SK-N-SH (cell line): ENCODE data around the gene TRH. TPM values are rescaled to one million over a fixed set of nuclear protein-coding genes. Genes with fewer than 3 reads are reported as not detected.
A peak's percentile ranks its signal among the peaks of the same experiment; 100 is the strongest.

Source experiments
- CTCF ChIA-PET: fragments of 300-600, 350-600 bp; formaldehyde crosslinking; extraction: SDS; loops from one replicate; lab custom pipeline; 2021; lab: Yijun Ruan, JAX
- POLR2A ChIA-PET: fragments of 350-600 bp; sonication (Branson Sonifier 250); formaldehyde crosslinking; extraction: SDS; loops from one replicate; lab custom pipeline; 2020; ENCODE audit warnings: antibody characterized with exemption, inconsistent platforms; lab: Yijun Ruan, JAX
- DNase-seq: peaks from one replicate; pipeline ENCODE4 v3.0.0; 2012
- H2AFZ ChIP-seq: fragments of 200-600 bp; sonication (generic); 2 replicates; pipeline ENCODE4 v1.8.1; 2016; ENCODE audit warnings: antibody characterized with exemption, mild to moderate bottlenecking, low read depth
- H3F3A ChIP-seq: fragments of 200-600 bp; sonication (generic); replicated peaks from 2 replicates; pipeline ENCODE3; 2016; ENCODE audit warnings: antibody characterized with exemption, mild to moderate bottlenecking; ENCODE audit not compliant: insufficient read depth
- H3K27ac ChIP-seq, 2 experiments: fragments of 200-500 bp in 1 of 2; fragments of 200-600 bp in 1 of 2; sonication (Bioruptor generic) in 1 of 2; sonication (generic), shearing (Covaris generic) in 1 of 2; 2 replicates each; pipeline versions ENCODE4 v1.5.1 to v1.6.1; 2014 to 2016; ENCODE audit warnings: low read depth in 2 of 2, inconsistent platforms in 1 of 2, low read length in 1 of 2, mild to moderate bottlenecking in 1 of 2, mixed read lengths in 1 of 2
- H3K27me3 ChIP-seq: fragments of 200-600 bp; sonication (generic), shearing (Covaris generic); 2 replicates; pipeline ENCODE4 v1.6.1; 2016; ENCODE audit warnings: mixed run types; ENCODE audit not compliant: insufficient read depth
- H3K36me3 ChIP-seq, 2 experiments: fragments of 200-500 bp in 1 of 2; fragments of 200-600 bp in 1 of 2; sonication (Bioruptor generic) in 1 of 2; sonication (generic) in 1 of 2; replicated peaks in 1 of 2; 2 replicates each; pipeline versions ENCODE3 to v1.5.1; 2014 to 2016; ENCODE audit warnings: low read length in 1 of 2, mild to moderate bottlenecking in 1 of 2; ENCODE audit not compliant: insufficient read depth in 2 of 2, control insufficient read depth in 1 of 2
- H3K4me1 ChIP-seq, 2 experiments: fragments of 200-500 bp in 1 of 2; fragments of 200-600 bp in 1 of 2; sonication (Bioruptor generic) in 1 of 2; sonication (generic), shearing (Covaris generic) in 1 of 2; 2 replicates each; pipeline versions ENCODE4 v1.5.1 to v1.6.1; 2014 to 2016; ENCODE audit warnings: low read depth in 1 of 2, low read length in 1 of 2, mixed run types in 1 of 2; ENCODE audit not compliant: insufficient read depth in 2 of 2, control insufficient read depth in 1 of 2
- H3K4me2 ChIP-seq: fragments of 200-600 bp; sonication (generic), shearing (Covaris generic); 2 replicates; pipeline ENCODE4 v1.6.1; 2017; ENCODE audit warnings: mixed run types
- H3K4me3 ChIP-seq, 2 experiments: fragments of 200-500 bp in 1 of 2; fragments of 200-600 bp in 1 of 2; sonication (Bioruptor generic) in 1 of 2; sonication (generic), shearing (Covaris generic) in 1 of 2; 2 replicates each; pipeline versions ENCODE4 v1.5.1 to v1.8.1; 2014 to 2016; ENCODE audit warnings: low read depth in 2 of 2, inconsistent platforms in 1 of 2, low read length in 1 of 2, mild to moderate bottlenecking in 1 of 2, mixed read lengths in 1 of 2, moderate library complexity in 1 of 2
- H3K79me2 ChIP-seq: fragments of 200-600 bp; sonication (generic); 2 replicates; pipeline ENCODE4 v1.8.1; 2017; ENCODE audit warnings: mild to moderate bottlenecking; ENCODE audit not compliant: insufficient read depth
- H3K9ac ChIP-seq: fragments of 200-600 bp; sonication (generic); 2 replicates; pipeline ENCODE4 v1.6.1; 2017; ENCODE audit warnings: mixed run types
- H3K9me2 ChIP-seq: fragments of 200-600 bp; sonication (generic); 2 replicates; pipeline ENCODE4 v1.6.1; 2017; ENCODE audit warnings: mixed run types
- H3K9me3 ChIP-seq: fragments of 200-600 bp; sonication (generic); 2 replicates; pipeline ENCODE4 v1.6.1; 2017; ENCODE audit warnings: mixed run types, mild to moderate bottlenecking, moderate library complexity
- H4K20me1 ChIP-seq: fragments of 200-600 bp; sonication (generic); 2 replicates; pipeline ENCODE4 v1.6.1; 2017; ENCODE audit warnings: mild to moderate bottlenecking, mixed run types; ENCODE audit not compliant: insufficient read depth
- CHD2 ChIP-seq: fragments of 150-350 bp; IDR thresholded peaks from 2 replicates; pipeline ENCODE4 v1.6.1; 2018; ENCODE audit warnings: low read length; ENCODE audit not compliant: partially characterized antibody
- CTCF ChIP-seq: fragments of 200-600 bp; sonication (generic); IDR thresholded peaks from 2 replicates; pipeline ENCODE4 v1.6.1; 2017; ENCODE audit warnings: antibody characterized with exemption, mild to moderate bottlenecking, moderate library complexity
- ELF1 ChIP-seq: IDR thresholded peaks from 2 replicates; pipeline ENCODE4 v1.4.0; 2012
- EP300 ChIP-seq, 2 experiments: IDR thresholded peaks; 2 replicates each; pipeline versions ENCODE4 v1.4.0 to v1.6.1; 2012; ENCODE audit warnings: borderline replicate concordance in 1 of 2, low read depth in 1 of 2, low read length in 1 of 2
- EZH2phosphoT487 ChIP-seq: fragments of 200-600 bp; sonication (generic); IDR thresholded peaks from 2 replicates; pipeline ENCODE4 v1.6.1; 2017; ENCODE audit warnings: low read depth, mixed run types, mild to moderate bottlenecking, antibody characterized with exemption, moderate library complexity, borderline replicate concordance
- FOSL2 ChIP-seq: IDR thresholded peaks from 2 replicates; pipeline ENCODE4 v1.4.0; 2012; ENCODE audit warnings: low read depth, mild to moderate bottlenecking, moderate library complexity, borderline replicate concordance
- FOXM1 ChIP-seq: IDR thresholded peaks from 2 replicates; pipeline ENCODE4 v1.4.0; 2012; ENCODE audit warnings: low read depth, mild to moderate bottlenecking
- IRF3 ChIP-seq: fragments of 150-350 bp; IDR thresholded peaks from 2 replicates; pipeline ENCODE4 v1.6.1; 2016; ENCODE audit warnings: mild to moderate bottlenecking, low read depth, low read length
- JUND ChIP-seq: IDR thresholded peaks from 2 replicates; pipeline ENCODE4 v1.4.0; 2012
- NFIC ChIP-seq: IDR thresholded peaks from 2 replicates; pipeline ENCODE4 v1.4.0; 2012; ENCODE audit warnings: borderline replicate concordance
- NRF1 ChIP-seq: IDR thresholded peaks from 2 replicates; pipeline ENCODE4 v1.6.1; 2012; ENCODE audit warnings: low read depth, mild to moderate bottlenecking, low read length
- RAD21 ChIP-seq: IDR thresholded peaks from 2 replicates; pipeline ENCODE4 v1.6.1; 2012; ENCODE audit warnings: mild to moderate bottlenecking, low read length
- RCOR1 ChIP-seq: fragments of 150-350 bp; IDR thresholded peaks from 2 replicates; pipeline ENCODE4 v1.6.1; 2017; ENCODE audit warnings: antibody characterized with exemption, low read length
- RFX5 ChIP-seq: IDR thresholded peaks from 2 replicates; pipeline ENCODE4 v1.6.1; 2012; ENCODE audit warnings: mild to moderate bottlenecking, improper control_type of control experiment, low read length
- RXRA ChIP-seq: IDR thresholded peaks from 2 replicates; pipeline ENCODE4 v1.4.0; 2012; ENCODE audit warnings: low read depth, mild to moderate bottlenecking, borderline replicate concordance
- SMC3 ChIP-seq: IDR thresholded peaks from 2 replicates; pipeline ENCODE4 v1.6.1; 2012; ENCODE audit warnings: low read depth, low read length, improper control_type of control experiment
- TCF12 ChIP-seq: IDR thresholded peaks from 2 replicates; pipeline ENCODE4 v1.4.0; 2012
- YY1 ChIP-seq: IDR thresholded peaks from 2 replicates; pipeline ENCODE4 v1.4.0; 2012; ENCODE audit warnings: low read depth, mild to moderate bottlenecking
- ZBTB33 ChIP-seq: IDR thresholded peaks from 2 replicates; pipeline ENCODE4 v1.4.0; 2012; ENCODE audit warnings: low read depth, borderline replicate concordance
- WGBS: methylation state at CpG from one replicate; pipeline ENCODE4 v1.1.6; 2017; ENCODE audit warnings: low lambda C conversion rate; 5-methylcytosine and 5-hydroxymethylcytosine counted together
- polyA plus RNA-seq, 3 experiments: library from polyadenylated mRNA; depleted of rRNA; stranded (reverse); fragments of >200 nt; gene quantifications; 2 replicates each; pipeline ENCODE4 v1.2.3, GENCODE V29; 2012

TRH gene
- polyA plus RNA-seq, 1 of the 3 experiments (the other 2 are of a cell fraction), result not detected

GRCh38 chr3:129934234-129935123 lies 40.0 kb upstream of the TRH start:
- WGBS, result 40% methylated on average over 17 of the region's 20 CpGs
- Histone ChIP-seq H3K36me3 (no peaks in the 10 kb centered on the region), H3K27me3 (no peaks in the 10 kb centered on the region), H3K9me3 (no peaks in the 10 kb centered on the region), H3K4me2 (no peak overlapping the region), H3K27ac (no peak overlapping the region), H3K9me2 (no peaks in the 10 kb centered on the region), H3K79me2 (no peaks in the 10 kb centered on the region), H3K4me1 (no peaks in the 10 kb centered on the region; a peak in 1 of 4 replicates), H4K20me1 (no peaks in the 10 kb centered on the region), H3K4me3 (peak overlapping the region in 1 of 2 experiments; percentile 37; a peak in 1 of 4 replicates), H3F3A (no peaks in the 10 kb centered on the region), H2AFZ (no peak overlapping the region; the same call in 1 of the 2 replicates), H3K9ac (no peak overlapping the region)
- ChIA-PET POLR2A (no interaction called here), CTCF (interaction anchor here (0.5 to 2.7 kb wide), 38 partner anchors 8 to 588 kb away, joined by 3 to 17 read pairs (median 4); no protein-coding TSS in a partner anchor)
- peak; percentile 77 for DNase-seq
- TF ChIP-seq YY1 (no peak), EP300 (IDR thresholded peaks at IDR 0.05; ENCODE audit: borderline replicate concordance in 1 of 2, low read depth in 1 of 2, low read length in 1 of 2) (no peak), RAD21 (peak; percentile 88), RFX5 (no peak), SMC3 (peak; percentile 79), FOSL2 (no peak), NFIC (no peak), JUND (no peak), TCF12 (no peak), RCOR1 (no peak), ELF1 (no peak), CTCF (peak; percentile 95), IRF3 (no peak), CHD2 (no peak), NRF1 (no peak), ZBTB33 (no peak), FOXM1 (no peak), RXRA (no peak), EZH2phosphoT487 (no peak)
